Cardiac muscle cell (in vitro differentiated cells and primary cell): ENCODE measurements around the gene C21orf58. TPM values are rescaled to one million over a fixed set of nuclear protein-coding genes. Genes with fewer than 3 reads are reported as not detected.

ENCODE experiments used
- DNase-seq, 2 donors: peaks; one replicate each; pipeline versions ENCODE4 v3.0.0 to v3.0.0-alpha.2; 2010 to 2017; ENCODE audit warnings: low read depth in 1 of 2, low spot score in 1 of 2
- H3K27ac ChIP-seq: fragments of 200-600 bp; sonication (generic); 2 replicates; pipeline ENCODE4 v1.5.1; 2016
- H3K27me3 ChIP-seq: fragments of 200-600 bp; sonication (generic); 2 replicates; pipeline ENCODE4 v1.6.0; 2016; ENCODE audit warnings: control low read depth
- H3K36me3 ChIP-seq: fragments of 200-600 bp; sonication (generic); 2 replicates; pipeline ENCODE4 v1.5.1; 2016; ENCODE audit warnings: control low read depth
- H3K4me1 ChIP-seq: fragments of 200-600 bp; sonication (generic); 2 replicates; pipeline ENCODE4 v1.8.1; 2017; ENCODE audit warnings: low read depth, mild to moderate bottlenecking, mixed run types
- H3K4me3 ChIP-seq: fragments of 200-600 bp; sonication (generic); 2 replicates; pipeline ENCODE4 v1.5.1; 2016; ENCODE audit warnings: mild to moderate bottlenecking
- H3K9me3 ChIP-seq: fragments of 200-600 bp; sonication (generic); 2 replicates; pipeline ENCODE4 v1.5.1; 2017; ENCODE audit warnings: low read depth, mild to moderate bottlenecking, control low read depth
- polyA plus RNA-seq: library from polyadenylated mRNA; unstranded; fragments of >200 nt; fragmentation: Nextera tagmentation; extraction: Ambion mirVana; gene quantifications from 2 replicates; pipeline ENCODE4 v1.2.1, GENCODE V29; 2016
- total RNA-seq: library from RNA; depleted of rRNA; stranded (reverse); fragments of >200 nt; gene quantifications from 2 replicates; pipeline ENCODE4 v1.2.3, GENCODE V29; 2016
- TF ChIP-seq, protein P1 (sequence below): IDR thresholded peaks from 2 replicates; pipeline ENCODE4 v1.5.1; 2012; ENCODE audit warnings: low read depth, mild to moderate bottlenecking, low read length

Gene C21orf58
- total and polyA plus RNA-seq, 2 experiments from 2014 or later = 11.1 to 32.6 TPM

DNA sequence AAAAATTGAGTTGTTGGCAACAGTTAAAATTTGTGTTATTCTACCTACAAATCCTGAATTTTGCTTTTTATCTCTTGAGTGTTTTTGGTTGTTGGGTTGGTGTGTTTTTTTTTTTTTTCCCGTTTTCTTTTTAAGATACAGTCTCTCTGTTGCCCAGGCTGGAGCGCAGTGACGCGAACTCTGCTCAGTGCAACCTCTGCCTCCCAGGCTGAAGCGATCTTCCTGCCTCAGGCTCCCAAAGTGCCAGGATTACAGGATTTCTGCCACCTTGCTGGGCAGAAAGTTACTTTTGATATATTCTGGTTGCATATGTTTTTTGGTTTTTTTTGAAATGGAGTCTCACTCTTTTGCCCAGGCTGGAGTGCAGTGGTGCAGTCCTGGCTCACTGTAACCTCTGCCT, 4.5 kb upstream of the C21orf58 start:
- H3K9me3 ChIP-seq = no peaks in the 10 kb centered on the region
- H3K4me3 ChIP-seq = no peak overlapping the region
- peaks cover 4% of the 10 kb centered on the region for H3K4me1 ChIP-seq
- no peaks in the 10 kb centered on the region for H3K27me3 ChIP-seq
- H3K36me3 ChIP-seq = peaks cover 8% of the 10 kb centered on the region
- DNase-seq = no peak
- H3K27ac ChIP-seq = no peak overlapping the region
- TF ChIP-seq, protein P1, sequence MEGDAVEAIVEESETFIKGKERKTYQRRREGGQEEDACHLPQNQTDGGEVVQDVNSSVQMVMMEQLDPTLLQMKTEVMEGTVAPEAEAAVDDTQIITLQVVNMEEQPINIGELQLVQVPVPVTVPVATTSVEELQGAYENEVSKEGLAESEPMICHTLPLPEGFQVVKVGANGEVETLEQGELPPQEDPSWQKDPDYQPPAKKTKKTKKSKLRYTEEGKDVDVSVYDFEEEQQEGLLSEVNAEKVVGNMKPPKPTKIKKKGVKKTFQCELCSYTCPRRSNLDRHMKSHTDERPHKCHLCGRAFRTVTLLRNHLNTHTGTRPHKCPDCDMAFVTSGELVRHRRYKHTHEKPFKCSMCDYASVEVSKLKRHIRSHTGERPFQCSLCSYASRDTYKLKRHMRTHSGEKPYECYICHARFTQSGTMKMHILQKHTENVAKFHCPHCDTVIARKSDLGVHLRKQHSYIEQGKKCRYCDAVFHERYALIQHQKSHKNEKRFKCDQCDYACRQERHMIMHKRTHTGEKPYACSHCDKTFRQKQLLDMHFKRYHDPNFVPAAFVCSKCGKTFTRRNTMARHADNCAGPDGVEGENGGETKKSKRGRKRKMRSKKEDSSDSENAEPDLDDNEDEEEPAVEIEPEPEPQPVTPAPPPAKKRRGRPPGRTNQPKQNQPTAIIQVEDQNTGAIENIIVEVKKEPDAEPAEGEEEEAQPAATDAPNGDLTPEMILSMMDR = no peak

DNA sequence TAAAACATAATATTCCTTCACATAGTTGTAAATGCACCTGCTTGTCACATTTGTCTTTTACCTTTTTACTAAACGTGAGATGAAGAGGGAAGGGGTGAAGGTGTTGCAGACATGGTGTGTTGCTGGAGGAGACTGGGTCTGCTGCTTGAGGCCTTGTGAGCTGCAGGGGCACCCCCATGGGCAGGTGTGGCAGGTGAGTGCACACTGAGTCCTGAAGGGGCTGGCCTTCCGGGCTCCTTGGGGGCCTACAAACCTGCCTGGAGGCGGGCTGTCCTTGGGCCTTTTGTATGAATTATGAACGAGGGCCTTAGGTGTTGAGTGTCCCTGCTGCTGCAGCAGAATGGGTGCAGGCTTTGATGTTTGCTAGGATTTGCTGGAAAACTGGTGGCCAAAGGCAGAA, 4.0 kb upstream of the C21orf58 start:
- Histone ChIP-seq H3K9me3 (no peaks in the 10 kb centered on the region), H3K27ac (no peak overlapping the region), H3K4me3 (no peak overlapping the region), H3K4me1 (peaks cover 4% of the 10 kb centered on the region), H3K27me3 (no peaks in the 10 kb centered on the region), H3K36me3 (peaks cover 8% of the 10 kb centered on the region)
- TF ChIP-seq, protein P1 = no peak
- no peak for DNase-seq

DNA sequence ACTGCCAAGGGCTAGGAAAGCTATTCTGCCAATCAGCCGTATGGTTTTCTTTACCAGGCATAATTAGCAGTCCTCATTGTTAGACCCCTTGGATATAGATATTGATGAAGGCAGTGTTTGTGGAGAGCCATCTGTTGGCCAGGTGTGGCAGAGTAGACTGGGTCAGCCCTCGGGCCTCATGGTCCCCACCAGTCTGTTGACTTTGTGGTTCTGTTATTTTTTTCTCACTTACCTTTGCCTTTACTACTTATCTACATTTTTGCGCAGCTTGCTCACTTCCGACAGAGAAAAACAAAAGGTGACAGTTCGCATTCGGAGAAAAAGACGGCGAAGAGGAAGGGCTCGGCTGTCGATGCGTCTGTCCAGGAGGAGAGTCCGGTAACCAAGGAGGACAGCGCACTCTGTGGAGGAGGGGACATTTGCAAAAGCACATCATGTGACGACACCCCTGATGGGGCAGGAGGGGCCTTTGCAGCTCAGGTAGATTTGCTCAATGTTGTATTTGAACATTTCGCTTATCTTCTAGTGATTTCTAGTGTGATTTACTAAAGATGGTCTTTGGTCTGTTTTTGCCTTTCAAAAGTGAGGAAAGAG, 2.5 kb upstream of the C21orf58 start:
- H3K9me3 ChIP-seq = no peaks in the 10 kb centered on the region
- TF ChIP-seq, protein P1 = no peak
- DNase-seq = no peak
- H3K27ac ChIP-seq = no peak overlapping the region
- no peak overlapping the region for H3K4me3 ChIP-seq
- H3K27me3 ChIP-seq = no peaks in the 10 kb centered on the region
- peaks cover 8% of the 10 kb centered on the region for H3K36me3 ChIP-seq
- H3K4me1 ChIP-seq = peaks cover 10% of the 10 kb centered on the region

DNA sequence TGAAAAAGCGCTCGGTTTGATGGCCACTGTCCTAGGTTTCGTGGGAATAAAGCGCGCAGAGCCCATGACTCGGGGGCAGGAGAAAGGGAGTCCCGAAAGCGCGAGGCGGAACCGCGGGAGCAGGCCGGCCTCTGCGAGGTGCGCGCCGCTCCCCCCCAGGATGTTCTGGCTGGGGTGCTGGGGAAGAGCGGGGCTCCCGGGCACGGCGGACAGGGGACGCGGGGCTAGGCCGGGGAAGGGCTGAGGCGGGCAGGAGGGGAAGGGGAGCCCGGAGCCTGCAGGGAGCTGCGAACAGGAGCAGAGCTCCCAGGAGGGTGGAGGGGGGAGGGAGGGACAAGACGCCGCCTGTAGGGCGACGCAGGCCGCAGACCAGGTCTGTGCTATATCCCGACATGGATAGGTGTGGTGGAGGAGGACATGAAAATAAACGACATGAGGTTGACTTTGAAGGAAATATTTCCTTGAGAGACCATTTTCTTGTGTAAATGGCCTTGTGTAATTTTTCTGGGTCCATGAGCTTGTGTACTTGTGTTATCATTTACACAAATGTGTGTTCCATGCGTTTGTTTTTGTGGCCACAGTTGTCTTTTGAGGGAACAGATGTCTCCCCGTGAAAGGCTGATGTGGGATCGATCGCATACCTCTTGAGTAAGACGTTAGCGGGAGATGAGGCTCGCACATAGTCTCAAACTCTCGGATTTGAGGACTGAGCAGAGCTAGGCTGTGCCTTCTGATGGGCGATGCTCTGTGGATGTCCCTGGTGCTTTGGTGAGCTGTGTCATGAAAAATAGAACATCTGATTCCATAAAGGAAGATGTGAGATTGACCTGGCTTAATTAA, 1.6 kb upstream of the C21orf58 start:
- H3K4me3 ChIP-seq = peak overlapping the region; percentile 86
- H3K27ac ChIP-seq = peak overlapping the region; percentile 88
- peaks cover 10% of the 10 kb centered on the region for H3K4me1 ChIP-seq
- no peaks in the 10 kb centered on the region for H3K27me3 ChIP-seq
- TF ChIP-seq, protein P1 = peak; percentile 26
- DNase-seq = peak; percentile 62 to 76
- H3K36me3 ChIP-seq = peaks cover 8% of the 10 kb centered on the region
- H3K9me3 ChIP-seq = no peaks in the 10 kb centered on the region

DNA sequence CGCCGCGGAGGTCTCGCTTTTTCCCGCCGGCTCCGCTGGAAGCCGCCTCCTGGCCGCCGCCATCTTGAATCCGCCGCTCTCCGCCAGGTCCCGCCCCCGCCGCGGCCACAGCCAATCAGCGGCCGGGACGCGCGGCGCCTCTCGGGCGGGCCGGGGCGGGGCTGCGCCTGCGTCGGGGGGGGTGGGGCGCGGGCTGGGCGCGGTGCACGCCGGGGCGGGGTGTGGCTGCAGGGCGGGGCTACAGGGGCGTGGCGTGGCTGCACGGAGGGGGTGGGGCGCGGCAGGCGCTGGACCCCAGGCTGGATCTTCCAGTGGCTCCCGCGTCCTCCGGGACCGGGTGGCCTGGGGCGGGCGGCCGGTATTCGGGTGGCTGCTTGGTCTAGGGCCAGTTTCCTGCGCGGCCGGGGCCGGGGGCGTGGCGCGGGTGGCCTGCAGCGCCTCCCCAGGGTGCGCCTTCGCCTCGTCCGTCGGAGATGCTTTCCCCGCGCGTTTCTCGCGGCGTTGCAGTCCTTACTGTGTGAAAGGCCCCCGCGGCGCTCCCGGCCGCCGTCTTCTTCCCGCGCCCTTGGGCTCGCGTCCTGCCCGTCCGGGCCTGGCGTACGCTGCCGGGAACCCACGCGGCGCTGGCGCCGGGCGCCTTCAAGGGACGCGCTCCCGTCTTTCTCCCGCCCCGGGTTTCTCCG, 861 bp upstream of the C21orf58 start:
- H3K27ac ChIP-seq = peak overlapping the region; percentile 93
- peak; percentile 90 to 91 for DNase-seq
- H3K9me3 ChIP-seq = no peaks in the 10 kb centered on the region
- no peaks in the 10 kb centered on the region for H3K27me3 ChIP-seq
- H3K4me3 ChIP-seq = peak overlapping the region; percentile 86
- H3K4me1 ChIP-seq = peaks cover 10% of the 10 kb centered on the region
- TF ChIP-seq, protein P1 = peak; percentile 14
- H3K36me3 ChIP-seq = peaks cover 2% of the 10 kb centered on the region
